H9 (cell line): ENCODE data around the gene TMA7B. TPM values are rescaled to one million over a fixed set of nuclear protein-coding genes. Genes with fewer than 3 reads are reported as not detected.

Source experiments
- DNase-seq: peaks from one replicate; pipeline ENCODE4 v3.0.0-alpha.2; 2017
- H2AFZ ChIP-seq: one replicate; pipeline ENCODE4 v1.6.1; 2013; ENCODE audit warnings: mild to moderate bottlenecking, low read length, control low read depth, moderate library complexity
- H2AK5ac ChIP-seq: 2 replicates; pipeline ENCODE4 v1.6.1; 2013; ENCODE audit warnings: low read length, control low read depth, mixed read lengths; ENCODE audit not compliant: insufficient read length
- H2BK120ac ChIP-seq: one replicate; pipeline ENCODE4 v1.6.1; 2013; ENCODE audit warnings: low read depth, mild to moderate bottlenecking, low read length, control low read depth, inconsistent platforms; ENCODE audit not compliant: poor library complexity, severe bottlenecking
- H2BK12ac ChIP-seq: 2 replicates; pipeline ENCODE4 v1.6.1; 2013; ENCODE audit warnings: low read length, control low read depth, mixed read lengths, low read depth; ENCODE audit not compliant: insufficient read length
- H2BK15ac ChIP-seq: 2 replicates; pipeline ENCODE4 v1.6.1; 2013; ENCODE audit warnings: low read depth, low read length, control low read depth
- H2BK20ac ChIP-seq: one replicate; pipeline ENCODE4 v1.6.1; 2013; ENCODE audit warnings: low read depth, mild to moderate bottlenecking, low read length, control low read depth, inconsistent platforms; ENCODE audit not compliant: poor library complexity, severe bottlenecking
- H2BK5ac ChIP-seq: 2 replicates; pipeline ENCODE4 v1.6.1; 2013; ENCODE audit warnings: low read length, control low read depth, mixed read lengths; ENCODE audit not compliant: insufficient read length
- H3K14ac ChIP-seq: 2 replicates; pipeline ENCODE4 v1.6.1; 2013; ENCODE audit warnings: low read length, control low read depth; ENCODE audit not compliant: insufficient read depth
- H3K18ac ChIP-seq: 2 replicates; pipeline ENCODE4 v1.6.1; 2013; ENCODE audit warnings: low read depth, mild to moderate bottlenecking, mixed read lengths, low read length, control low read depth; ENCODE audit not compliant: insufficient read length
- H3K23ac ChIP-seq: 2 replicates; pipeline ENCODE4 v1.6.1; 2013; ENCODE audit warnings: low read length, control low read depth, mixed read lengths, low read depth; ENCODE audit not compliant: insufficient read length
- H3K23me2 ChIP-seq: 2 replicates; pipeline ENCODE4 v1.6.1; 2013; ENCODE audit warnings: low read depth, mild to moderate bottlenecking, mixed read lengths, low read length, control low read depth; ENCODE audit not compliant: insufficient read length, poor library complexity, severe bottlenecking
- H3K27ac ChIP-seq: 2 replicates; pipeline ENCODE4 v1.5.1; 2013; ENCODE audit warnings: low read length, control low read depth, mixed read lengths, low read depth; ENCODE audit not compliant: insufficient read length
- H3K27me3 ChIP-seq: 2 replicates; pipeline ENCODE4 v1.6.1; 2013; ENCODE audit warnings: low read length, control low read depth, inconsistent platforms; ENCODE audit not compliant: insufficient read depth
- H3K4ac ChIP-seq: 2 replicates; pipeline ENCODE4 v1.6.1; 2013; ENCODE audit warnings: low read depth, mild to moderate bottlenecking, control low read depth, inconsistent platforms, low read length, moderate library complexity
- H3K4me1 ChIP-seq: 2 replicates; pipeline ENCODE4 v1.6.1; 2013; ENCODE audit warnings: low read length, control low read depth, inconsistent platforms; ENCODE audit not compliant: insufficient read depth
- H3K4me2 ChIP-seq: 2 replicates; pipeline ENCODE4 v1.6.1; 2013; ENCODE audit warnings: low read length, control low read depth, mixed read lengths; ENCODE audit not compliant: insufficient read length, insufficient read depth
- H3K56ac ChIP-seq: 2 replicates; pipeline ENCODE4 v1.6.1; 2013; ENCODE audit warnings: low read depth, mild to moderate bottlenecking, mixed read lengths, low read length, control low read depth; ENCODE audit not compliant: insufficient read length
- H3K79me1 ChIP-seq: 2 replicates; pipeline ENCODE4 v1.6.1; 2013; ENCODE audit warnings: low read depth, mild to moderate bottlenecking, moderate library complexity, low read length, control low read depth, inconsistent platforms; ENCODE audit not compliant: insufficient read depth, poor library complexity, severe bottlenecking
- H3K79me2 ChIP-seq: 2 replicates; pipeline ENCODE4 v1.6.1; 2013; ENCODE audit warnings: low read length, control low read depth, inconsistent platforms; ENCODE audit not compliant: insufficient read depth
- H3K9ac ChIP-seq: 2 replicates; pipeline ENCODE4 v1.6.1; 2013; ENCODE audit warnings: low read length, control low read depth, mixed read lengths; ENCODE audit not compliant: insufficient read length; ENCODE audit errors: extremely low read depth
- H3K9me3 ChIP-seq: one replicate; pipeline ENCODE4 v1.6.1; 2013; ENCODE audit warnings: low read depth, low read length, inconsistent platforms; ENCODE audit not compliant: control insufficient read depth
- H3T11ph ChIP-seq: one replicate; pipeline ENCODE4 v1.6.1; 2013; ENCODE audit warnings: mild to moderate bottlenecking, low read length, control low read depth, inconsistent platforms
- H4K20me1 ChIP-seq: one replicate; pipeline ENCODE4 v1.6.1; 2013; ENCODE audit not compliant: control insufficient read depth, insufficient read length, insufficient read depth
- H4K5ac ChIP-seq: 2 replicates; pipeline ENCODE4 v1.6.1; 2013; ENCODE audit warnings: low read depth, mild to moderate bottlenecking, mixed read lengths, low read length, control low read depth; ENCODE audit not compliant: insufficient read length
- H4K8ac ChIP-seq: replicated peaks from 2 replicates; pipeline ENCODE4 v1.6.1; 2013; ENCODE audit warnings: low read length, control low read depth, mixed read lengths, low read depth; ENCODE audit not compliant: insufficient read length
- H4K91ac ChIP-seq: 2 replicates; pipeline ENCODE4 v1.6.1; 2013; ENCODE audit warnings: low read depth, mild to moderate bottlenecking, moderate library complexity, mixed read lengths, low read length, control low read depth; ENCODE audit not compliant: insufficient read length
- H3K27ac Mint-ChIP-seq, 3 experiments: 2 replicates in 2 of 3; 3 replicates in 1 of 3; pipeline ENCODE4 v1.8.0; 2020 to 2021; ENCODE audit warnings: mixed read lengths in 3 of 3, mild to moderate bottlenecking in 1 of 3, moderate library complexity in 1 of 3
- H3K27me3 Mint-ChIP-seq: 2 replicates; pipeline ENCODE4 v1.8.0; 2021; ENCODE audit warnings: low read depth, mild to moderate bottlenecking, moderate library complexity, mixed read lengths
- H3K36me3 Mint-ChIP-seq, 3 experiments: 2 replicates in 2 of 3; 3 replicates in 1 of 3; pipeline ENCODE4 v1.8.0; 2020 to 2021; ENCODE audit warnings: low read depth in 3 of 3, mixed read lengths in 3 of 3; ENCODE audit not compliant: insufficient read depth in 1 of 3
- H3K4me1 Mint-ChIP-seq, 2 experiments: 2 replicates each; pipeline ENCODE4 v1.8.0; 2020; ENCODE audit warnings: mixed read lengths in 2 of 2
- H3K4me3 Mint-ChIP-seq, 2 experiments: 2 replicates in 1 of 2; 3 replicates in 1 of 2; pipeline ENCODE4 v1.8.0; 2020 to 2021; ENCODE audit warnings: mild to moderate bottlenecking in 2 of 2, mixed read lengths in 2 of 2, moderate library complexity in 1 of 2
- H3K9me3 Mint-ChIP-seq, 2 experiments: 2 replicates in 1 of 2; 3 replicates in 1 of 2; pipeline ENCODE4 v1.8.0; 2020; ENCODE audit warnings: mild to moderate bottlenecking in 2 of 2, mixed read lengths in 2 of 2, moderate library complexity in 1 of 2
- CTCF ChIP-seq: fragments of 200-600 bp; sonication (generic); conservative IDR thresholded peaks from 3 replicates; pipeline ENCODE4 v1.8.0; 2021; ENCODE audit warnings: antibody characterized with exemption, mild to moderate bottlenecking
- WGBS: extraction: QIAGEN DNeasy Blood & Tissue Kit; methylation state at CpG from one replicate; pipeline ENCODE4 v1.1.7; 2013; ENCODE audit warnings: missing lambda C conversion rate, low lambda C conversion rate, mixed read lengths; ENCODE audit not compliant: insufficient read length; ENCODE audit errors: extremely low coverage; 5-methylcytosine and 5-hydroxymethylcytosine counted together
- total RNA-seq: library from RNA; stranded (reverse); gene quantifications from 2 replicates; pipeline ENCODE4 v1.2.1, GENCODE V29; 2021

The TMA7B gene
- total RNA-seq, 1 experiment from 2014 or later: not detected

GRCh38 chr22:39939830-39940229, 20.4 kb upstream of the TMA7B start:
- no peak overlapping the region for H2BK12ac ChIP-seq
- no peaks in the 10 kb centered on the region for H3K79me2 ChIP-seq
- no peaks in the 10 kb centered on the region for H3K9me3 ChIP-seq
- H2BK20ac ChIP-seq: no peak overlapping the region
- no peak for TF ChIP-seq CTCF
- Mint-ChIP-seq H3K9me3 (no peaks in the 10 kb centered on the region), H3K36me3 (no peaks in the 10 kb centered on the region), H3K27ac (no peak overlapping the region), H3K4me3 (no peak overlapping the region), H3K4me1 (peaks cover 46 to 67% of the 10 kb centered on the region in 2 experiments), H3K27me3 (no peaks in the 10 kb centered on the region)
- no peak overlapping the region for H2BK15ac ChIP-seq
- H2AK5ac ChIP-seq: no peak overlapping the region
- H4K20me1 ChIP-seq: no peaks in the 10 kb centered on the region
- no peaks in the 10 kb centered on the region for H3K79me1 ChIP-seq
- H3T11ph ChIP-seq: no peak overlapping the region
- H2BK120ac ChIP-seq: no peak overlapping the region
- no peak overlapping the region for H4K91ac ChIP-seq
- no peak overlapping the region for H3K23ac ChIP-seq
- no peak overlapping the region for H3K56ac ChIP-seq
- no peak overlapping the region for H4K8ac ChIP-seq
- H3K23me2 ChIP-seq: no peaks in the 10 kb centered on the region
- H3K27me3 ChIP-seq: no peaks in the 10 kb centered on the region
- no peak overlapping the region for H3K4ac ChIP-seq
- no peak overlapping the region for H2BK5ac ChIP-seq
- WGBS: no CpG with 5 or more reads among the region's 3 CpGs
- no peak overlapping the region for H3K18ac ChIP-seq
- H3K14ac ChIP-seq: no peak overlapping the region
- no peak overlapping the region for H3K27ac ChIP-seq
- H3K4me2 ChIP-seq: no peak overlapping the region
- H3K9ac ChIP-seq: no peak overlapping the region
- no peak overlapping the region for H4K5ac ChIP-seq
- H3K4me1 ChIP-seq: peaks cover 7% of the 10 kb centered on the region; the same call in 1 of the 2 replicates
- no peak for DNase-seq
- no peak overlapping the region for H2AFZ ChIP-seq
